ENCODE data around the gene WDR54.
"Not testable (repeated sequence)": the region's sequence is repeated elsewhere in the genome, so short reads cannot be mapped to it uniquely, and the experiment has no call there.

Gene WDR54

DNA sequence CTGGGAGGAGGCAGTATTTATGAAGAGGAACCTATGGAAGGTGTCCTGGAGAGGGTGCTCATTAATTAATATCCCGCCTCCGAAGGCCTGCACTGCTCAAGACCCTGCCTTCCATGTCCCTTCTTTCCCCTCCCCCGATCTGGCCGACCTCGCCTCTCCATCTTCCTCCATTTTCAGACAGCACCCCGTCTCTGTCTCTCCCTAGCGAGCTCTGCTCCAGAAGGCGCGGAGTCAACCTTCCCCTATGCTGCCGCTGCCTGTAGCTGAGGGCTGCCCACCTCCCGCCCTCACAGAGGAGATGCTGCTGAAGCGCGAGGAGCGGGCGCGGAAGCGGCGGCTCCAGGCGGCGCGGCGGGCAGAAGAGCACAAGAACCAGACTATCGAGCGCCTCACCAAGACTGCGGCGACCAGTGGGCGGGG lies 35.6 kb downstream of the WDR54 start:
- no peak for DNase-seq (ENCODE audit: low read depth, low spot score)

DNA sequence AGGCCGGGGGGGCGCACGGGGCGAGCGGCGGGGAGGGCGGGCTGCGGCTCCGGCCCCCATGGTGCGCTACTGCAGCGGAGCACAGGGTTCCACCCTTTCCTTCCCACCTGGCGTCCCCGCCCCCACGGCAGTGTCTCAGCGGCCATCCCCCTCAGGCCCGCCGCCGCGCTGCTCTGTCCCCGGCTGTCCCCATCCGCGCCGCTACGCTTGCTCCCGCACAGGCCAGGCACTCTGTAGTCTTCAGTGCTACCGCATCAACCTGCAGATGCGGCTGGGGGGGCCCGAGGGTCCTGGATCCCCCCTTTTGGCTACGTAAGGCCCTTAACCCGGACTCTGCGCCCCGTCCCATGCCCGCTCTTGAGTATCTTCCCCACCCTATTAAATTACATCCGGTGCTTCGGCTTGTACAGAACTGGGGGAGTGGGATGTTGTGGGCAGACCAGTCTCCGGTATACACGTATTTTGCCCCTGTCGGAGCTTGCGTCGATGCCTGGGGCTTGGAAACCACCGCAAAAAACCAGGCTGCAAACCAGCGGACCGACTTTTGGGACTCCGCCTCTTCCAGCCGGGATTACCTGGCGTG lies 36.1 kb downstream of the WDR54 start:
- peak; percentile 61 for DNase-seq (ENCODE audit: low read depth, low spot score)

DNA sequence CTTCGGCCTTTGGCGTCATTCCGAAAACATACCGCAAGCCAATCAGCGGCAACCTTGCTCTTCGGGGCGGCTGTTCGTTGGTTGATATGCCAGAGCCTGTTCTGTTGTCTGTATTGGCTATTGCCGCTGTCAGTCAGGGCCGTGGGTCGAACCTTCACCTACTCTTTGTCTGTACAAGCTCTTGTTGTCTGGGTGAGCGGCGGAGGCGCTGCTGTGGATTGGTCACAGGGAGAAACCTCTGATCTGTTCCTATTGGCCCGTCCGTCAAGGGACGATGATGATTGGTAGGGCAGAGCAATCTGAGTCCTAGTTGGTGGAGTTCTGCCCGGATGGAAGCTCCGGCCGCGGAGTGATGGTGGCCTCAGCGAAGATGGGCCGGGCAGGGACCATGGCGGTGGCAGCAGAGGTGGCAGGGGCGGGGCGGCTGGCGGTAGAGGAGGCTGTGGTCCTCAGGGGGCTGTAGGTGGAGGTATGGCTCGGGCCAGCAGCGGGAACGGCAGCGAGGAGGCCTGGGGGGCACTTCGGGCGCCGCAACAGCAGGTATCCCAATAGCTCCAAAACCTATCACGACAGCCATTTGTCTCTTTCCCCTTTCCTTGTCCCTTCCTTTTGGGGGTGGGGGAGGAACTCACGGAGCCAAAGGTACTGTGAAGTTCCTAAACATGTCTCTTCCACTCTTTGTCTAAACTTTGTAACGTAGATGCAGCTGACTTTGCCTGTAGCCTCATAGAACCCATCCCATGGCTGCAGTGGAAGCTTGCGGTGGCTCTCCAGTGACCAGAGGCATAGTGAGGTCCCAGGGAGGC lies 36.8 kb downstream of the WDR54 start, which contains the start of gene WBP1:
Gene WBP1 (plus strand): TSS at position 307 of the 806 bp plus-strand sequence. CDS start 165 bp downstream, at position 472.
- peak; percentile 99 for DNase-seq (ENCODE audit: low read depth, low spot score)

DNA sequence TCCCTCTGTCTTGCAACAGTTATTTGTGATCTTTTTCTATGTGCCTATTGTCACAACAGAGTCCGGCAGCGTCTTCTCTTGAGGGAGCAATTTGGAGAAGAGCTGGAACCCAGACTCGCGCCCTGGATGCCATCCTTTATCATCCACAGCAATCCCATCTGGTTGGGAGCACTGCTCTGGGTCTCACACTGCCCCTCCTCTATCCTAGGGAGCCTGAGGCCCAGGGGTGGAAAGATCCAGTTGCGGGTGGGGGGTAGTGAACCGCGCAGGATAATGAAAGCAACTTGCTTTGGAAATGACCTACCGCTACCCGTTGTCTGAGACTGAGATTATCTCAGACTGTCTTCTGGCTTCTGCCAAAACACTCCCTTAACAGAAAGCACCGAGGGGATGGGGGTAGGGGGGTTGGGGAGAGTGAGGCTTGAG lies 37.4 kb downstream of the WDR54 start:
- DNase-seq (ENCODE audit: low read depth, low spot score) = no peak

DNA sequence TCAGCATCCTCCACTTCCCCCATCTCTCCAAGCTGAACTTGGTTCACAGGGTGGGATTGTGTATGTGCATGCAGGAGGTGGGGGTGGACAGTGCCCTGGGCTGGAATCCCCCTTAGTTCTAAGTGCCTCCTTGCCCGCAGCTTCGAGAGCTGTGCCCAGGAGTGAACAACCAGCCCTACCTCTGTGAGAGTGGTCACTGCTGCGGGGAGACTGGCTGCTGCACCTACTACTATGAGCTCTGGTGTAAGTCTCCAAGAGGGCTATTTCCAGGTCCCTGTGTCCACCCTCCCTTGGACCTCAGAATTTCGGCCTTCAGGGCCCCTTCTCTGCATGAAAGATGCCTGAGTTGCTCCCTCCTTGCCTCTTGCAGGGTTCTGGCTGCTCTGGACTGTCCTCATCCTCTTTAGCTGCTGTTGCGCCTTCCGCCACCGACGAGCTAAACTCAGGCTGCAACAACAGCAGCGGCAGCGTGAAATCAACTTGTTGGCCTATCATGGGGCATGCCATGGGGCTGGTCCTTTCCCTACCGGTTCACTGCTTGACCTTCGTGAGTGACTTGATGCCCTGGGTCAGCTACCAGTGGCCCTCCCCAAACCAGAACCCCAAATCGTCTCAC lies 38.1 kb downstream of the WDR54 start:
- DNase-seq (ENCODE audit: low read depth, low spot score) = not testable (repeated sequence)

DNA sequence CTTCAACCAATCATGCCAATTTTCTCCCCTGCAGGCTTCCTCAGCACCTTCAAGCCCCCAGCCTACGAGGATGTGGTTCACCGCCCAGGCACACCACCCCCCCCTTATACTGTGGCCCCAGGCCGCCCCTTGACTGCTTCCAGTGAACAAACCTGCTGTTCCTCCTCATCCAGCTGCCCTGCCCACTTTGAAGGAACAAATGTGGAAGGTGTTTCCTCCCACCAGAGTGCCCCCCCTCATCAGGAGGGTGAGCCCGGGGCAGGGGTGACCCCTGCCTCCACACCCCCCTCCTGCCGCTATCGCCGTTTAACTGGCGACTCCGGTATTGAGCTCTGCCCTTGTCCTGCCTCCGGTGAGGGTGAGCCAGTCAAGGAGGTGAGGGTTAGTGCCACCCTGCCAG lies 38.7 kb downstream of the WDR54 start:
- not testable (repeated sequence) for DNase-seq (ENCODE audit: low read depth, low spot score)

DNA sequence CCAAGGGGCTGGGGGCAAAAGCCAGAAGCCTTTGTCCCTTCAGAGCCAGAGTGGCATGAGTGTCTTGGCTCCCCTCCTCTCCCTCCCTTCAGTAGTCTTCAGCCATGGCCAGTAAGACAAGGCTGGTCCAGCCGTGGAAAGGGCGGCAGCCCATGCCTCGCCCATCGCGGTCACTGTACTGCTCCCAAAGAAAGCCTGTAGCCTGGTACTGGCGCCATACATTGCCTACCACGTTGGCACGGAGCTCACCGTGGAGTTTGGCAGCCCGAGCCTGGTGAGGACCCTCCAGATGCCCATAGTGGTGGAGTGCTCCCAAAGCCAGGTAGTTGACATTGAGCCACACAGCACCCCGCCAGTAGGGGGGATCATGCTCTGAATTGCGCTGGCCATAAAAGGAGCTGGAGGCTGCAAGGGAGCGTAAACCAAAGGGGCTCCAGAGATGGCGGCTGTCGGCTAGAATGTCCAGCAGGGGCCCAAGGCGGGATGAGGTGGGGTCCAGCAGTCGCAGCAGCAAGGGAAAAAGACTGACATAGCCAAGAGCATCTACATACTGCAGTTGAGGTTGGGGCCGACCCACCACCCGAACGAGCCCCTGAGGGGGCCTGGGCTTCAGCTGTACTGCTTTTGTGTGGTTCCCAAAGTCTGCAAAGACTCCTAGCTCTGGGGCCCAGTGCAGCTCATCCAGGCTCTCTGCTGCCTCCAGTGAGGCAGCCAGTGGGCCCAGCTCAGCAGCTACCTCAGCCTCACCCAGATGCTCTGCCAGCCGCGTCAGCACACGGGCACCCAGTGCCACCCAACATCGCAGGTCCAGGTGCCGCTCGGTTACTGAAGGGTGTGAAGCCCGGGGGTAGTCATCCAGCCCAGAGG lies 39.9 kb downstream of the WDR54 start:
- DNase-seq (ENCODE audit: low read depth, low spot score) = no peak

DNA sequence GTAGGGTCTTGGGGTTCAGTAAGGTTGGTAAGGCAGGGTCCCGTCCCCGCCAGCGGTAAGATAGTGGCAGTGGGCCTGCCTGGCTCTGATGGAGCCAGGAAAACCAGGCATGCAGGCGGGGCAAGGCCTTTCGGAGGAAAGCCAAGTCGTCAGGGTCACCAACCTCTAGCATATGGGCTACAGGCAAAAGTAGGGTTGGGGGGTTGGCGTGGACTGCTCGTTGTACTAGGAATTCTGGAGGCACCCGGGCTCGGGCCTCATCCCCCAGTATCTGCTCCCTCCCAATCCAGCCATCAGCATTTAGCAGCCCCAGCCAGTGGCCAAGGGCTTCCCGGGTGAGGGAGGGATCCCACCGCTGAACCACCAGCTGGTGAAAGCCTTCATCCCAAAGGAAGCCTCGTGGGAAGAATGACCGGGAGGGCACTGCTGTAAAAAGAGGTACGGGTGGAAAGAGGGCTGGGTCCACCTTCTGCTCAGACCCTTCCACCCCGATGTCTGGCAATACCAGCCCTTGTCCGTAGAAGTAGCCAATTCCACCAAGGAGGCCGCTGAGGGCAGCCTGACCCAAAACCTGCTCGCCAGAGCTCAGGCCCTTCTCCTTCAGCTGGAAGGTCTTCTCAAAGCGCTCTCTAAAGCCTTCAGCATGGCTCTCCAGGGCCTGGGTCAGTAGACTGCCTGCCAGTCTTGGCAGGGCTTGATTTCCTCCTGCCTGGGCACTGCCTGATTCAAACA lies 40.7 kb downstream of the WDR54 start:
- DNase-seq (ENCODE audit: low read depth, low spot score) = no peak

DNA sequence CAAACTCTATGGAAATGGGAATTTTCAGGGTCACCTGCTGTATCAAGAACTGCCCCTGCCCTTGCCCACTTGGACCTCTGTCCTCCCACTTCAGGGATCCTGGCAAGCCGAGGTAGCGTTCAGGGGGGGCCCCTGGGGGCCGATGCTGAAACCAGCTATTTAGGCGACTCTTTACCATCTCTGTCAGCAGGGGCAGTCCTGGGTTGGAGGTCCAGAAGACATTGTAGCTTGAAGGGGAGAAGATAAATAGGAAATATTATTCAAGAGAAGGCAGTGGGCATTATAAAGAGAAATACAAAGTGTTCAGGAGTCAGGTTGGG lies 41.2 kb downstream of the WDR54 start:
- no peak for DNase-seq (ENCODE audit: low read depth, low spot score)

DNA sequence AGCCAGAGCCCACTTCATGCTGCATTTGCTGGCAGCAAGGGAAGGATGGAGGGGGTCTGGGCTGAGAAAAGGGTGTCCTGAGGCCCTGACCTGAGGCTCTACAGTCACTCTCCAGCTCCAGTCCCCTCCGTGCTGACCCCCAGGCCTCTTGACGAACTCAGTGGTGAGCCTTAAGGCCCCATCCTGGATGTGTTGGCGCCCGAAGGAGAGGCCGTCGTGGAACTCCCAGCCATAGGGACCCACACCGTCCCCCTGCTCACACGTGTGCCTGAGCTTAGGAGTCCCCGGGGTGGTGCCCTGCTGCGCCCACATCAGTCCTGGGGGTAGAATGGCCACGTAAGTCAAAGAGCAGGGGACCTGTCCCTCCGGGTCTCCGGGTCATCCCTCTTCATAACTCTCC lies 42.9 kb downstream of the WDR54 start:
- DNase-seq (ENCODE audit: low read depth, low spot score) = no peak

DNA sequence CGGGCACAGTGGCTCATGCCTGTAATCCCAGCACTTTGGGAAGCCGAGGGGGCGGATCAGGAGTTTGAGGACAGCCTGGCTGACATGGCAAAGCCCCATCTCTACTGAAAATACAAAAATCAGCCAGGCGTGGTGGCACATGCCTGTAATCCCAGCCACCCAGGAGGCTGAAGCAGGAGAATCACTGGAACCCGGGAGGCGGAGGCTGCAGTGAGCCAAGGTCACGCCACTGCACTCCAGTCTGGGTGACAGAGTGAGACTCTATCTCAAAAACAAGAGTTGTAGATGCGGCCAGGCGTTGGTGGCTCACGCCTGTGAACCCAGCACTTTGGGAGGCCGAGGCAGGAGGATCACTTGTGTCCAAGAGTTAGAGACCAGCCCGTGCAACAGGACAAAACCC lies 49.2 kb downstream of the WDR54 start:
- not testable (repeated sequence) for DNase-seq (ENCODE audit: low read depth, low spot score)

DNA sequence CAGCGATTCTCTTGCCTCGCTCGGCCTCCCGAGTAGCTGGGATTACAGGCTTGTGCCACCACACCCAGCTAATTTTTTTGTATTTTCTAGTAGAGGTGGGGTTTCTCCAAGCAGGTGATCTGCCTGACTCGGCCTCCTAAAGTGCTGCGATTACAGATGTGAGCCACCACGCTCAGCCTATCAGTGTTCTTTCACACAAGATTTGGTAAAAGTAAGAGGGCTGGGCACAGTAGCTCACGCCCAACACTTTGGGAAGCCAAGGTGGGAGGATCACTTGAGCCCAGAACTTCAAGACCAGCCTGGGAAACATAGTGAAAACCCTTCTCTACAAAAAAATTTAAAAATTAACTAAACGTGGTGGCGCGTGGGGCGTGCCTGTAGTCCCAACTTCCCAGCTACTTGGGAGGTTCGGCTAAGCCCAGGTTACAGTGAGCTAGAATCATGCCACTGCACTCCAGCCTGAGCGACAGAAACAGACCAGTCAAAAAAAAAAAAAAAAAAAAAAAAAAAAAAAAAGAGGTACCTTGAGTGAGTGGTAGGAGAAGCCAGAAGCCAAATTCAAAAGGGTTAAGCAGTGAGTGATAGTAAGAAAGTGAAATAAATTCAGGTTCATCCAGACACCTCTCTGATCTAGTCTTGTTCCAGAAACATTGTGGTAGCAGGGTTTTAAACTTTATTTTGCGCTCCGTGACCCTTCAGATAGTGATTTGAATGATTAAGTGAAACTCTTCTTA lies 50.0 kb downstream of the WDR54 start:
- DNase-seq (ENCODE audit: low read depth, low spot score) = no peak

DNA sequence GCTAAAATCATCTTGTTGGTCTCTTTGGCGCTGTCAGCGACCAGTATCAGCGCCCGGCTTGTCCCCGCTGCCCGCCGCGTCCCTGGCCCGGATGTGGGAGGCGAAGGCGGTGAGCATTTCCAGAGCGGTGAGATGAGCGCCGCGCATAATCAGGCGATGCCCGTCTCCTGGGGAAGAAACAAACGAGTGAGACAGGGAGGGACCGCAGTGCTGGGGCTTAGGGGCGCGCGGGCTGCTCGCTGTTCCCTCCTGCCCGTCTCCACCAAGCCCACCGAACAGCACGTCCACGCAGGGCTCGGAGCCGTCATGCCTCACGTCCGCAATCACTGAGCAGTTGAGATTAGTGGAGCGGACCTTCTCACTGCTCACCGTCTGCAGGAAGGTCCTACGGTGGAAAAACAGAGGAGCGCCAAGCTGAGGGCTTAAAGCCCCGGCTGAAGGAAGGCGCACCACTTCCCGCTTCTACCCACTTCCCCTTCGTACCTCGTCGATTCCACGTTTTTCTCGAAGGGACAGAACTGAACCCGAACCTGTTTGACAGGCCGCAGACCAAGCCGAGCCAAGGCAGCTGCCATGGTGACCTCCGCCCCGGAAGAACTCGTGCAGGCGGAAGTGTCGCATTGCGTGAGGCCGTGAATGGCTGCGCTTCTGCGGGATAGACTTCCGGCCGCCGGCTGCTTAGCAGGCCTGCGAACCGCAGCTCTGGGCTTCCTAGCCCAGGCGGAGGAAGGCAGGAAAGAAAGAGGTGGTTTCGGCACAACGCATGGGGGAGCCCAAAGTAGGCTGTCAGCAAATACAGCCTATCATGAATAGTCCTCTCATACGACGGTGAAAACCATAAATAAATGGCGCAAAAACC lies 50.8 kb downstream of the WDR54 start, which contains the start of gene MRPL53:
Gene MRPL53 (minus strand): TSS at position 595 of the 859 bp plus-strand sequence. CDS start 20 bp downstream, at position 575.
- peak; percentile 93 for DNase-seq (ENCODE audit: low read depth, low spot score)

DNA sequence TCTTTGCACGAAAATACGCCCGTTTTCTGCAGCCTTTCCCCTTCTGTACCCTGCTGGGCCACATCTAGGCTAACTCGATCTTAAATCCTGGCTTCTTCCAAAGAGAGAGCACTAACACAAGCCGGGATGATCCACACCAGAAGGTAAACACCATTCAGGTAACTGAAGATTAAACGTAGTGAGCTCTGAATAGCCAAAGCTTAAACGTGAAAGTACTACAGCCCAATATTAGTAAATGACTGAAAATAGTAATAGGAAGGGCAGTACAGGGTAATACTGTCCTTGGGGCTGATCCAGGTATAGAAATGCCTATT lies 51.4 kb downstream of the WDR54 start:
- no peak for DNase-seq (ENCODE audit: low read depth, low spot score)

DNA sequence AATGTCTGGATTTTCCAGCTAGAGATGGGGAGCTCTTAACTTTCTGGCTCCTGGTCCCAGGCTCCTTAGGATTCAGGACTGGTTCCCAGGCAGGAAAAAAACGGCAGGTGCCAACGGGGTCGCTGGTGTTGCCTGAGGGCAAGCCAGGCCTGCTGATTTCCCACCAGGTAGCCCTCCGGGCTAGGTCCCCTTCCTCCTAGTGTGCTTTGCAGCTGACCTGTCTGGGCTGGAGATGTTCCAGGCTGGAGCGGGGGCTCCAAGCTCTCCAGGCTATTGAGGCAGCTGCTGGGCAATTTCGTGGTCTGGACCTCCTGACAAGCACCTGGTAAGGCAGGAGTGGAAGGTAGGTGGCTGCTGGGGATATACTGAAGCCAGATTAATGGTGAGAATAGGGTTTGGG lies 53.0 kb downstream of the WDR54 start:
- DNase-seq (ENCODE audit: low read depth, low spot score) = no peak

DNA sequence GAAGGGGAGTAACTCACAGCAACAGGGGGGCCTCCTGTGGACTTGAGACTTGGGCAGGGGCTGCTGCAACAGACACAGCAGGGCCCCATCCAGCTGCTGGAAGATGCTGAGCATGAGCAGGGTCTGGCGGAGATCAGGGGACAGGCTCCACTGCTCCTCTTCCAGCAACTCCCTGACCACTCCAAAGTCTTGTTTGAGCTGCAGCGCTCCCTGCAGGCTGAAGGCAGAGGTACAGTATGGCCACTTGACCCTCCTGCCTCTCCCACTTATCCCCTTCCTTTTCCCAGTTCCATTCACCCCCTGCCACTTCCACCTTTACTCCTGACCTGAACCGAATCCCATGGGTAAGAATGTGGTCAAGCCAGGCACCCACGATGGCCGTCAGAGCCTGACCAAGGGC lies 53.4 kb downstream of the WDR54 start:
- DNase-seq (ENCODE audit: low read depth, low spot score) = no peak

All from activated CD4-positive, CD25-positive, alpha-beta regulatory T cell treated with anti-CD3 and anti-CD28 coated beads, Interleukin-2, amount 50 U/mL, for 16 hours (primary cell).